HFF-Myc (cell line): ENCODE measurements around the gene UHMK1.
"Not testable (repeated sequence)": the region's sequence is repeated elsewhere in the genome, so short reads cannot be mapped to it uniquely, and the experiment has no call there.

Source experiments
- DNase-seq: peaks from one replicate; pipeline ENCODE4 v3.0.0-alpha.2; 2011; ENCODE audit warnings: low read depth; ENCODE audit errors: extremely low read depth
- H3K4me3 ChIP-seq: replicated peaks from 2 replicates; pipeline ENCODE4 v1.5.1; 2011; ENCODE audit warnings: low read depth, mild to moderate bottlenecking, control low read depth, low read length
- CTCF ChIP-seq: IDR thresholded peaks from 2 replicates; pipeline ENCODE4 v1.5.1; 2012; ENCODE audit warnings: mild to moderate bottlenecking, low read depth, low read length, control low read depth; ENCODE audit errors: missing control alignments

UHMK1 gene

GRCh38 chr1:162488219-162488618 lies 9.4 kb upstream of the UHMK1 start:
- no peak for DNase-seq
- H3K4me3 ChIP-seq, result no peak overlapping the region
- no peak for TF ChIP-seq CTCF

- not testable (repeated sequence) for DNase-seq, H3K4me3 ChIP-seq
Measured at GRCh38 chr1:162495531-162496233, 1.9 kb upstream of the UHMK1 start.

- no peak for DNase-seq
Measured at GRCh38 chr1:162497104-162497722, 405 bp upstream of the UHMK1 start.

GRCh38 chr1:162498496-162498810 lies 835 bp downstream of the UHMK1 start:
- TF ChIP-seq CTCF, result no peak
- peak overlapping the region; percentile 70 for H3K4me3 ChIP-seq
- no peak for DNase-seq

More at GRCh38 chr1:162497104-162497722, 405 bp upstream of the UHMK1 start:
- H3K4me3 ChIP-seq, result peak overlapping the region; percentile 70
- TF ChIP-seq CTCF, result no peak

GRCh38 chr1:162500805-162501204 lies 3.2 kb downstream of the UHMK1 start:
- no peak for DNase-seq
- TF ChIP-seq CTCF, result no peak
- H3K4me3 ChIP-seq, result no peak overlapping the region

- no peak for TF ChIP-seq CTCF
- no peak overlapping the region for H3K4me3 ChIP-seq
- no peak for DNase-seq
Measured at GRCh38 chr1:162502077-162502476, 4.5 kb downstream of the UHMK1 start.

GRCh38 chr1:162502928-162503327 lies 5.3 kb downstream of the UHMK1 start:
- DNase-seq, result no peak
- H3K4me3 ChIP-seq, result no peak overlapping the region
- no peak for TF ChIP-seq CTCF
